BLaER1 (cell line): ENCODE results near the gene ING5.

ENCODE experiments used
- H3K27ac ChIP-seq: shearing (Covaris generic); formaldehyde crosslinking; 2 replicates; pipeline ENCODE4 v1.8.1; 2022
- H3K27me3 ChIP-seq: shearing (Covaris generic); formaldehyde crosslinking; 2 replicates; pipeline ENCODE4 v1.8.1; 2022
- H3K36me3 ChIP-seq: shearing (Covaris generic); formaldehyde crosslinking; 2 replicates; pipeline ENCODE4 v1.8.1; 2022
- H3K4me1 ChIP-seq: shearing (Covaris generic); formaldehyde crosslinking; 2 replicates; pipeline ENCODE4 v1.8.1; 2022
- H3K4me2 ChIP-seq: shearing (Covaris generic); formaldehyde crosslinking; 2 replicates; pipeline ENCODE4 v1.8.1; 2022
- H3K4me3 ChIP-seq: shearing (Covaris generic); formaldehyde crosslinking; 2 replicates; pipeline ENCODE4 v1.8.1; 2022
- H3K9ac ChIP-seq: shearing (Covaris generic); formaldehyde crosslinking; 2 replicates; pipeline ENCODE4 v1.8.1; 2022
- H3K9me3 ChIP-seq: shearing (Covaris generic); formaldehyde crosslinking; 2 replicates; pipeline ENCODE4 v1.8.1; 2022
- H4K20me1 ChIP-seq: shearing (Covaris generic); formaldehyde crosslinking; 2 replicates; pipeline ENCODE4 v1.8.1; 2022
- Cebpa-rat ChIP-seq: shearing (Covaris generic); IDR thresholded peaks from 2 replicates; pipeline ENCODE4 v1.8.1; 2022

ING5 gene

GRCh38 chr2:241680044-241680443, 21.8 kb upstream of the ING5 start:
- H4K20me1 ChIP-seq: peaks cover 54% of the 10 kb centered on the region
- no peak for TF ChIP-seq Cebpa-rat

DNA sequence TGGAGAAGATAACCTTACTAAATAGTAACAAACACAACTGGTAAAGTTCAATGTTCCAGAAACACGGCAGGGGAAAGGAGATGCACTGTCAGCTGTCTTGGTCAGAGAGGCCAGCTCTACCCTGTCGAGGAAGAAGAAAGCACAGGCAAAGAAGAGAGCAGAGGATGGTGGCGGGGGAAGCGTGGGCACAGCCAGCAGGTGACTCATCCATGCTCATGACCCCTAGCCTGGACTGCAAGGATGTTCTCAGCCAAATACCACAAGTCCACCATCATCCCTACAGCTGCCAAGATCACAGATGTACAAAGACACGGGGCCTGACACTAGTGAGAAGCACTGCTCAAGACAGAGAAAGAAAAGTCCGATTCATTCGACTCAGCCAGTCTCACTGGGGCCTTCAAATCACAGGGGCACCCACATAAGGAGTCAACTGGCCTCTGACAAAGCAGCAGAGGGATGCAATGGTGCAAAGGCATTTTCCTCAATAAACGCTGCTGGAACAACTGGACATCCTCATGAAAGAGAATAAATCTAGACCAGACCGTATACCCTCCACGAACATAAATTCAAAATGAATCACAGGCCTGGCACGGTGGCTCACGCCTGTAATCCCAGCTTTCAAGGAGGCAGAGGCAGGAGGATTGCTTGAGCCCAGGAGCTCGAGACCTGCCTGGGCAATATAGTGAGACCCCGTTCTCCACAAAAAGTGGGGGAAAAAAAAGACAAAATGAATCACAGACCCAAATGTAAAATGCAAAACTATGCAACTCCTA, 20.8 kb upstream of the ING5 start:
- TF ChIP-seq Cebpa-rat: no peak
- H3K9ac ChIP-seq: peak overlapping the region; percentile 28; the same call in 1 of the 2 replicates
- H3K4me2 ChIP-seq: no peak overlapping the region

More at GRCh38 chr2:241680044-241680443, 21.8 kb upstream of the ING5 start:
- no peaks in the 10 kb centered on the region for H3K9me3 ChIP-seq
- H3K4me1 ChIP-seq: peaks cover 4% of the 10 kb centered on the region
- no peak overlapping the region for H3K4me3 ChIP-seq
- H3K27ac ChIP-seq: no peak overlapping the region
- peaks cover 100% of the 10 kb centered on the region for H3K36me3 ChIP-seq
- H3K27me3 ChIP-seq: no peaks in the 10 kb centered on the region
- no peak overlapping the region for H3K4me2 ChIP-seq
- H3K9ac ChIP-seq: no peak overlapping the region

DNA sequence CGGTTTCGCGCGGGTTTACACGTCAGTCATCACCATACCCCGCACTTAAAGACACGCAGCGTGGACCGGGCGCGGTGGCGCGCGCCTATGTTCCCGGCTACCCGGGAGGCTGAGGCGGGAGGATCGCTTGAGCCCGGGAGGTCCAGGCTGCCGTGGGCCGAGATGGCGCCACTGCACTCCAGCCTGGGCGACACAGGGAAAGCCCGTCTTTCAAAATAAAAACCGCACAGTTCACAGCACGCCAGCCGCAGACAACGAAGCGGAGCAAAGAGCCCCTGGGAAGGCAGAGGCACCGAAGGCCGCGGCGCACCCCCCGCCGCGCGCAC, 15.6 kb upstream of the ING5 start:
- H3K9me3 ChIP-seq: no peaks in the 10 kb centered on the region
- peak overlapping the region; percentile 98 for H3K27ac ChIP-seq
- peaks cover 67% of the 10 kb centered on the region for H3K36me3 ChIP-seq

More for the DNA sequence above, 20.8 kb upstream of the ING5 start:
- Histone ChIP-seq H3K4me1 (peaks cover 13% of the 10 kb centered on the region), H4K20me1 (peaks cover 46% of the 10 kb centered on the region), H3K36me3 (peaks cover 97% of the 10 kb centered on the region), H3K27me3 (no peaks in the 10 kb centered on the region), H3K9me3 (no peaks in the 10 kb centered on the region), H3K27ac (no peak overlapping the region), H3K4me3 (no peak overlapping the region)

GRCh38 chr2:241686650-241687425, 15.0 kb upstream of the ING5 start, which contains the start of gene DTYMK:
Gene DTYMK, minus strand, starts transcription at chr2:241686815. Its CDS starts 32 bp downstream, at chr2:241686783.
- H3K4me1 ChIP-seq: peaks cover 38% of the 10 kb centered on the region
- no peaks in the 10 kb centered on the region for H3K27me3 ChIP-seq
- H4K20me1 ChIP-seq: peaks cover 13% of the 10 kb centered on the region; the same call in 1 of the 2 replicates
- no peak for TF ChIP-seq Cebpa-rat
- H3K27ac ChIP-seq: peak within 1 kb of the TSS; percentile 98
- H3K4me2 ChIP-seq: peak within 1 kb of the TSS; percentile 90
- H3K9me3 ChIP-seq: no peaks in the 10 kb centered on the region
- H3K9ac ChIP-seq: peak within 1 kb of the TSS; percentile 98
- H3K36me3 ChIP-seq: peaks cover 67% of the 10 kb centered on the region
- H3K4me3 ChIP-seq: peak within 1 kb of the TSS; percentile 99

More for the DNA sequence above, 15.6 kb upstream of the ING5 start:
- H4K20me1 ChIP-seq: peaks cover 18% of the 10 kb centered on the region; the same call in 1 of the 2 replicates
- peaks cover 38% of the 10 kb centered on the region for H3K4me1 ChIP-seq
- peak overlapping the region; percentile 98 for H3K9ac ChIP-seq
- no peak for TF ChIP-seq Cebpa-rat
- H3K4me3 ChIP-seq: peak overlapping the region; percentile 99
- no peaks in the 10 kb centered on the region for H3K27me3 ChIP-seq
- H3K4me2 ChIP-seq: peak overlapping the region; percentile 90

GRCh38 chr2:241689306-241689705, 12.5 kb upstream of the ING5 start:
- peaks cover 13% of the 10 kb centered on the region; the same call in 1 of the 2 replicates for H4K20me1 ChIP-seq
- H3K36me3 ChIP-seq: peaks cover 67% of the 10 kb centered on the region
- peak overlapping the region; percentile 51; the same call in 1 of the 2 replicates for H3K9ac ChIP-seq
- peak overlapping the region; percentile 75 for H3K4me2 ChIP-seq
- H3K27ac ChIP-seq: no peak overlapping the region
- peaks cover 38% of the 10 kb centered on the region for H3K4me1 ChIP-seq
- H3K4me3 ChIP-seq: no peak overlapping the region
- H3K9me3 ChIP-seq: no peaks in the 10 kb centered on the region
- TF ChIP-seq Cebpa-rat: no peak
- H3K27me3 ChIP-seq: no peaks in the 10 kb centered on the region

DNA sequence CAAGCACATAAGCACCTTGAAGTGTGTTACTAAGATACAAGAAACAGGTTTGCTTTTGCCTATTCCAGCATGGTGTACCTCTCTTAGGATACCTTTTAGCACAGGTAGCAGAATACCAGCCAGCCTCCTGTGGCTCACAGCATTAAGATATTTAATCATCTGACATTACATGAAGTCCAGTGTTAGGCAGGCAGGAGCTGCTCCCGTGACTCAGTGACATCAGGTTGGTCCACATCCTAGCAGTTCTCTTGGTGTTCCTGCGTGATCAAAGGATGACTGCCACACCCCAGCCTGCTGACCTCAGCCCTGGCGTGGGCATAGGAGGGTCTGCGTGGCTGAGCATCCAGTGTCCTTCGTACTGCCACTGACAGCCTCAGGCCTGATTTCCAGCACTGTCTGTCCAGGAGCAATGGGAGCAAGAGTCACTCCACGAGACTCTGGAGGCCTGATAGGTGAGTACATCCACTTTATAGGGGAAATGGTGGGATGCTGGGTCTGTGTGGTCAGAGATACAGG, 11.6 kb upstream of the ING5 start:
- peaks cover 32% of the 10 kb centered on the region for H3K4me1 ChIP-seq
- H3K27ac ChIP-seq: no peak overlapping the region
- no peak overlapping the region for H3K9ac ChIP-seq
- no peaks in the 10 kb centered on the region for H3K9me3 ChIP-seq
- H3K36me3 ChIP-seq: peaks cover 67% of the 10 kb centered on the region
- TF ChIP-seq Cebpa-rat: no peak
- peaks cover 13% of the 10 kb centered on the region; the same call in 1 of the 2 replicates for H4K20me1 ChIP-seq
- H3K4me2 ChIP-seq: no peak overlapping the region
- no peaks in the 10 kb centered on the region for H3K27me3 ChIP-seq
- H3K4me3 ChIP-seq: no peak overlapping the region

DNA sequence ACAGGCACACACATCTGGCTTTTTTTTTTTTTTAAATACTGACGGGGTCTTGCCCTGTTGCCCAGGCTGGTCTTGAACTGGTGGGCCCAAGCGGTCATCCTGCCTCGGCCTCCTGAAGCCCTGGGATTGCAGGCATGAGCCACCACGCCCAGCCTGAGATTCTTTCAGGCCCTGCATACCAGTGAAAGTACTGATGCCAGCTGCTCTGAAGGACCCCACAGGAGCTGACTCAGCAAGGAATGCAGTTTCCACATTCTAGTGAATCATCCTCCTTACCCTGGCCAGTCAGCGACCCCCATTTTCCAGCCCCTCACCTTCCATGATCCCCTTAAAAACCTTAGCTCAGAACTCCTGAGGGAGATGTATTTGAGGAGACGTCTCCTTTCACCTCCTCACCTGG, 9.4 kb upstream of the ING5 start:
- no peak overlapping the region for H3K27ac ChIP-seq
- no peak overlapping the region for H3K4me2 ChIP-seq
- peaks cover 76% of the 10 kb centered on the region for H3K36me3 ChIP-seq
- no peaks in the 10 kb centered on the region for H3K9me3 ChIP-seq
- H3K4me3 ChIP-seq: no peak overlapping the region
- peaks cover 24% of the 10 kb centered on the region for H3K4me1 ChIP-seq
- peaks cover 13% of the 10 kb centered on the region; the same call in 1 of the 2 replicates for H4K20me1 ChIP-seq
- no peak overlapping the region for H3K9ac ChIP-seq
- TF ChIP-seq Cebpa-rat: no peak
- H3K27me3 ChIP-seq: no peaks in the 10 kb centered on the region

DNA sequence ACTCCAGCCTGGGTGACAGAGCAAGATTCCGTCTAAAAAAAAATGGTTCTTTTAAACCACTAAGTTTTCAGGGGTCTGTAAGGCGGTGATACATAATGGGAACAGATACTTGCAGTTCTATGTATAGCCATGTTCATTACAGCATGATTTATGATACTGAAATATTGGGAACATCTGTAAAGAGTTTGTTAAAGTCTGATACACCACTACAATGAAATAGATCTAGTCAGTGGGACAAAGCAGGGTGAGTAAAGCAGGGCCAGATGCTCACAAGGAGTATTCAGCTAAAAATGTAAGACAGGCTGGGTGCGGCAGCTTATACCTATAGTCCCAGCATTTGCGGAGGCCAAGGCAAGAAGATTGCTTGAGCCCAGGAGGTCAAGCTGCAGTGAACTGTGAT, 6.2 kb upstream of the ING5 start:
- Histone ChIP-seq H3K9me3 (no peaks in the 10 kb centered on the region), H4K20me1 (no peaks in the 10 kb centered on the region; the same call in 1 of the 2 replicates), H3K4me2 (no peak overlapping the region), H3K27ac (no peak overlapping the region), H3K4me3 (no peak overlapping the region), H3K4me1 (peaks cover 21% of the 10 kb centered on the region), H3K9ac (no peak overlapping the region), H3K36me3 (peaks cover 60% of the 10 kb centered on the region), H3K27me3 (no peaks in the 10 kb centered on the region)
- no peak for TF ChIP-seq Cebpa-rat

DNA sequence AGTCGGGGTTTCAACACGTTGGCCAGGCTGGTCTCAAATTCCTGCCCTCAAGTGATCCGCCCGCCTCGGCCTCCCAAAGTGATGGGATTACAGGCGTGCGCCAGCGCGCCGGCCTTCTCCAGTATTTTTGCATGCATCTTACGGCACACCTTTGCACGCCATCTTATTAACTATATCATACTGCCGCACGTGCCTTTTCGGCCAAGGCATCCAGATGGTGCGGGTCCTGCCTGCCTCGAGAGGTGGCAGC, 765 bp upstream of the ING5 start:
- Histone ChIP-seq H3K36me3 (peaks cover 30% of the 10 kb centered on the region), H3K9me3 (peaks cover 7% of the 10 kb centered on the region), H3K4me2 (peak overlapping the region; percentile 78), H4K20me1 (peaks cover 15% of the 10 kb centered on the region), H3K27me3 (no peaks in the 10 kb centered on the region), H3K4me1 (peaks cover 45% of the 10 kb centered on the region), H3K9ac (peak overlapping the region; percentile 91), H3K27ac (peak overlapping the region; percentile 95), H3K4me3 (peak overlapping the region; percentile 71)
- no peak for TF ChIP-seq Cebpa-rat
